Left cardiac atrium (tissue), 4 donors: Measurements from ENCODE around the gene CLDN6. TPM values are rescaled to one million over a fixed set of nuclear protein-coding genes. Genes with fewer than 3 reads are reported as not detected.
A peak's percentile ranks its signal among the peaks of the same experiment; 100 is the strongest.

Experiments
- ATAC-seq, 2 donors: fragments of 200-7000 bp; cut with Tn5 transposase; one replicate each; pipeline ENCODE4 v1.9.1; 2020; ENCODE audit warnings: mild to moderate bottlenecking in 2 of 2, moderate library complexity in 2 of 2
- DNase-seq: peaks from one replicate; pipeline ENCODE4 v3.0.0-alpha.2; 2020
- intact Hi-C, 2 donors: fragments of 100-400 bp; cut with DNase I; formaldehyde crosslinking; loops; one replicate each; pipeline versions ENCODE4 v1.14.1 to v1.15.1; 2022 to 2023
- total RNA-seq, 2 donors: library from RNA; stranded (reverse); fragmentation: NEBNext Ultra II Directional; extraction: Animal tissue kit (Norgen Biotek cat#: 25700); gene quantifications; one replicate each; pipeline ENCODE4 v1.2.1, GENCODE V29; 2021
- donor health status: DM: no; HTN: yes; CAD: no.
- donor health status: DM: no; HTN: yes; CAD: no; lungs with severe emphysema.
- donor health status: DM: yes; HTN: yes; CAD: no.
- donor health status: Dilated cardiomyopathy.

Gene CLDN6
- total RNA-seq, 2 donors from 2014 or later = not detected

DNA sequence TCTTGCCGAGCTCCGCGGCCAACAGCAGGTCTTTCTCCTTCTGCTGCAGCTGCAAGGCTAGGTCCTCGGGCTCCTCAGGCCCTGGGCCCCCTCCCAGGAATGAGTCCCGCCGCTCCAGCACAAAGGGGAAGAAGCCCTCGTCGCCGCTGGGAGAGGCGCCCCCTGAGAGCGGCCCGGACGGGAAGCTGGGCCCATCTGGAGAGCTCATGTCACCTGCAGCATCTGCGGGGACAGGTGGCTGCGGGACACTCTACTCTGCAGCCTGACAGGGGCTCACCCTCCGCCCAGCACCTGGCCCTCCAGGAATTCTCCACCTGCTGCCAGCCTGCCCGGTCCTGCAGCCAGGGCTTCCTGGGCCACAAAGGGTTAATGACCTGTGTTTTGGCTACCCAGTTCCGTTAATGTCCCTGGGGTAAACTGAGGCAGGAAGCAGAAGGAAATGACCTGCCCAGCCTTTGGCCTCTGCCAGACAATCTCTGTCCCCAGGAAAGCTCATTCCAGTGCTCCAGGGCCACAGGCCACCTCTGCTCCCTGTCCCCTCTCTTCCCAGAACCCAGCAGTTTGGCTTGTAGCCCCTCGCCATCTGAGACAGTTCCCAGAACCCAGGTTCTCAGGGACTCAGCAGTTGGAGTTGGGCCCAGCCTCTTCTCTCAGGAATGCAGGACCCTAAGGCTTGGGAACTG, 17.4 kb upstream of the CLDN6 start:
- ATAC-seq (no peak), DNase-seq (no peak)
- intact Hi-C loops = no loop called here

DNA sequence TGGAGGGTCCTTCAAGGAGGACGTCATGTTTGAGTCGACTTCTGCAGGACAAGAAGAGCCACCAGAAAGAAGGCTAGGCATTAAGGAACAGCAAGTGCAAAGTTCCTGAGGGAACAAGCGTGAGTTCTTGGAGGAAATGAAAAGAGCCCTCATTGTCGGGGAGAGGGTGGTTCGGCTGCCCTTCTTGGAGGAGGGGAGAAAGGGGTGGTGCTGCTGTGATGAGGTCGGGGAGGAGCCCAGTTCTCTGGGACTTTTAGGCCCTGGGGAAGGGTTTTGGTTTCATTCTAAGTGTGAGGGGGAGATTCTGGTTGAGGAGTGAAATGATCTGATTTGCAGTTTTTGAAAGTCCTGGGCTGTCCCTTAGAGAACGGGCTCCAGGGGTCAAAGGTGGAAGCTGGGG, 14.6 kb upstream of the CLDN6 start:
- DNase-seq (no peak), ATAC-seq (no peak)
- intact Hi-C loops = no loop called here

DNA sequence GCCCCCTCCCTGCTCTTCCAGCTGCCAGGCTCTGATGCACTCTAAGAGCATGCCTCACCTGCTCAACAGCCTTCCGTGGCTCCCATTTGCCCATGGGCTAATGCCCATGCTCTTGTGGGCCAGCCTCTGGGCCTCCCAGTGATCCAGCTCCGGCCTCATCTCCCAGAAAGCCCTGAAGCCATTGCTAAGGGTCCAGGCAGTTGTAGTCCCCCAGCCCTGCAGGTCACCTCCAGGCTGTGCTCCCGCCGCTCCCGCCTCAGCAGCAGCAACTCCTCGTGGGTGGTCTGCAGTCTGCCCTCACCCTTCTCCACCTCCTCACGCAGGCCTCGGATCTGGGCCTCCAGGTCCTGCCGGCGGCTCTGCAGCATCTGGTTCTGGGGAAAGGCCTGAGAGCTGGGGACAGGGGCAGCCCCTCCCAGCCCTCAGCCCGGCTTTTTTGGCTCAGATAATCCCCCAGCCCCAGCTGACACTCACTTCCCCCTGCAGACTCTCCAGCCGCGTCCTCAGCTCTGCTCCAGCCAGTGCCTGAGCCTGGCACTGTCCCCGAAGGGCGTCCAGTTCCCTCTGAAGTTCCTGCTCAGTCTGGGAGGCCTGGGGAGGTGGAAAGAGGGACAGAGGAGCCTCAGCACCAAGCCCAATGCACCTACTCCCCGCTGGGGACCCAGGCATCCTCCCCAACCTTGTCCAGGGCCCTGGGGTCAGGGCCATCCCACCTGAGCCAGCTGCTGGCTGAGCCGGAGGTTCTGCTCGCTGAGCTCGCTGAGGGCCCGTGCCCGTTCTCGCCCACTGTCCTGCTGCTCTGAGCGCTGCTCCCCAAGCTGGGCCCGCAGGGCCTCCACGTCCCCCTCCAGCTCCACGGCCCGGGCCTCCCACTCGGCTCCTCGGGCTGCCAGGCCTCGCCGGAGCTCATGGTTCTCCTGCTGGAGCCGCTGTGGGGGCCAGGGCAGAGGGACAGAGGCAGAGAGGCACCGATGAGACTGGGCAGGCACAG, 12.5 kb upstream of the CLDN6 start:
- DNase-seq (no peak), ATAC-seq (no peak)
- intact Hi-C loops = no loop called here

DNA sequence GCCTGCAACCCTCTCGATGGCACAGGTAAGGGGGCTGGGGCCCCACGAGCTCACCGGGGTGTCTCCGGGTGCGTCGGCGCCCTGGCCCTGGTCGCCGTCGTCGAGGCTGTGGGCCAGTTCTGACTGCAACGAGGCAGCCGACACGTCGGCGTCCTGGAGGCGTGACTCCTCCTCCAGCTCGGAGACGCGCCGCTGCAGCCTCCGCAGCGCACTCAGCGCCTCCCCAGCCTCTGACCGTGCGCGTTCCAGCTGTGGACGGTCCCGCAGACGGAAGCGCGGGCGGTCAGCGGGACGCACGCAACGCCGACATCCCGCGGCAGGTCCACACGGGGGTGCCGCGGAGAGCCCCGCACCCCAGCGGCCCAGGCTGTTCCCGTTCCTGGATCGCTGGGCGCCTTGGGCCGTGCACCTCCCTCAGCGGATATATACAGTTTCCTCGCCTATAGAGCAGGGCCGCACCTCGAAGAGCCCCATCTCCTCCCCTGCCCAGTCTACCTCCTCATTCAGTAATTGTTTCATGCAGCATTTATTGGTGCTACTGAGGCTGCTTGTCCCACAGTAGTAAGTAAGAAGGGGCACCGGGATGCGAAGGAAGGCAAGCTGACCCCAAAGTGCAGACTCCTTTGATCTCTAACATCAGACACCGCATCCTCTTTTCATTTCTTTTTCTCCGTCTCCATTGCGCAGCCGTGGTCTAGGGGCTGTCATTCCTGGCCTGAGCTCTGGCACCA, 11.7 kb upstream of the CLDN6 start:
- intact Hi-C loops = loop anchor here in 1 of 2 donors (5.0 kb wide), 1 partner anchor 103 kb away; no protein-coding TSS in a partner anchor
- DNase-seq = no peak
- ATAC-seq = peak in 1 of 2 donors; percentile 28

DNA sequence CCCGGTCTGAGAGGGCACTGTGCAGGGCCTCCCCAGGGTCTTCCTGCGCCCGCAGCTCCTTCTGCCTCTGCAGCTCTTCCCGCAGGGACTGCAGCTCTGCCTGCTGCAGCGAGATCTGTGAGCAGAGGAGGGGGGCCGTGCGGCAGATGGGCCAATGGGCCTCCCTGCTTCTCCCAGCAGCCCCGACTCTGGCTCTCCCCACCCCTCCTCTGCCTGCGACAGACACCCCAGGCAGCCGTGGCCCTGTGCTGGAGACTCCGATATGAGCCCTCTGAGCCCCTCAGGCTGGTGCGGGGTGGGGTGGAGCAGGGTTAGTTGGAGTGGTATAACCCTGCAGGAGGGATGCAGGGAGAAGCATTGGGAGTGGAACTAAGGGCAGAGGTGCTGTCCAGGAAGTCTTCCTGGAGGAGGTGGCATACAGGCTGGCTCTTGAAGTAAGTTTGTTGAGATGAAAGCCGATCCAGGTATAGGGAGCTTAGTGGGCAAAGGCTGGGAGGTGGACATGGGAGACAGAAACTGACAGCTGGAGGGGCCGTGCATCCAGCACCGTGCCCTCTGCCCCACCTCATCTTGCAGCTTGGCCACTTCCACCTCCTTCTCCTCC, 10.8 kb upstream of the CLDN6 start:
- ATAC-seq (no peak), DNase-seq (no peak)
- intact Hi-C loops = loop anchor here in 1 of 2 donors (5.0 kb wide), 1 partner anchor 103 kb away; no protein-coding TSS in a partner anchor

DNA sequence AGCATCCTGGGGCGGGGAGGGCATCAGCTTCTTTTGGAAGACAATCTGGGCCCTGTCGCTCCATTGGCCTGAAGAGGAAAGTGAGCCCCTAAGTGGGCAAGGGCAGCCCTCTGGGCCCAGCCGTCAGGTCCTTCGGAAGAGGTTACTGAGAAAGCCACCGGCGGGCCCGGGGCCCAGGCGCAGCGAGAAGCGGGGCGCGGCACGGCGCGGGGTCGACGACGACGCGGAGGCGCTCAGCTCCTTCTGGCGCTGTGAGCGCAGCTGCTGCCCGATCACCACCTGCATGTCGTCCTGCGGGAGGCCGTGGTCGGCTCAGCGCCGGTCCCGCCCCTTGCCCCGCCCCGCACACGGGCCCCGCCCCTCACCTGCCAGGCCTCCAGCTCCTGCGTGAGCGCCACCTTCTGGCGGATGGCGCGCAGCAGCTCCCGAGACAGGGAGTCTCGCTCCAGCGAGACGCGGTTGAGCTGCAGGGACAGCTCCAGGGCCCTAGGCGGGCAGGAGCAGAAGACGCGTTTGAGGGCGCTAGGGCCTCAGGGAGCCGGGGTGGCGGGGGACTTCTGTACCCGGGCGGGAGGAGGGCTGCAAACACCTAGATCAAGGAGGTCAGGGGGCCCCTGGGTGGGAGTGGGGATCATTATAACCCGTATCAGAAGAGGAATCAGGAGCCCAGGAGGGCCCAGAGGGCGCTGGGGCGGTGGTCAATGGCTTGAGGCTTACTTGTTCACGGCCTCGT, 10.2 kb upstream of the CLDN6 start:
- ATAC-seq (peak; percentile 26 to 27), DNase-seq (peak; percentile 80)
- intact Hi-C loops = loop anchor here in 1 of 2 donors (5.0 kb wide), 1 partner anchor 104 kb away; no protein-coding TSS in a partner anchor

DNA sequence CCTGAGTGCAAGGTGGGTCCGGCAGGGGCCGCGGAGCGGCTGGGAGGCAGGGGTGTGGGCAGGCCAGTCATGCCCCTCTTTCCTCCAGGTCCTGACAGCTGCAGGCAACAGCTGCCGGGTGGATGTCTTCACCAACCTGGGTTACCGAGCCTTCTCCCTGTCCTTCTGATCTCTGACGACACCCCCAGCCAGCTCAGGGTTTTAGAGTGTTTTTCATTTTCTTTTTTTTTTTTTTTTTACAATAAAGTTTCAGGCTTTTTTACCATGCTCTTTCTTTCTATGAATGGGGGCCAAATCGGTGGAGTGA, 9.5 kb upstream of the CLDN6 start:
- intact Hi-C loops = loop anchor here in 1 of 2 donors (5.0 kb wide), 1 partner anchor 105 kb away; no protein-coding TSS in a partner anchor
- ATAC-seq = no peak
- no peak for DNase-seq

DNA sequence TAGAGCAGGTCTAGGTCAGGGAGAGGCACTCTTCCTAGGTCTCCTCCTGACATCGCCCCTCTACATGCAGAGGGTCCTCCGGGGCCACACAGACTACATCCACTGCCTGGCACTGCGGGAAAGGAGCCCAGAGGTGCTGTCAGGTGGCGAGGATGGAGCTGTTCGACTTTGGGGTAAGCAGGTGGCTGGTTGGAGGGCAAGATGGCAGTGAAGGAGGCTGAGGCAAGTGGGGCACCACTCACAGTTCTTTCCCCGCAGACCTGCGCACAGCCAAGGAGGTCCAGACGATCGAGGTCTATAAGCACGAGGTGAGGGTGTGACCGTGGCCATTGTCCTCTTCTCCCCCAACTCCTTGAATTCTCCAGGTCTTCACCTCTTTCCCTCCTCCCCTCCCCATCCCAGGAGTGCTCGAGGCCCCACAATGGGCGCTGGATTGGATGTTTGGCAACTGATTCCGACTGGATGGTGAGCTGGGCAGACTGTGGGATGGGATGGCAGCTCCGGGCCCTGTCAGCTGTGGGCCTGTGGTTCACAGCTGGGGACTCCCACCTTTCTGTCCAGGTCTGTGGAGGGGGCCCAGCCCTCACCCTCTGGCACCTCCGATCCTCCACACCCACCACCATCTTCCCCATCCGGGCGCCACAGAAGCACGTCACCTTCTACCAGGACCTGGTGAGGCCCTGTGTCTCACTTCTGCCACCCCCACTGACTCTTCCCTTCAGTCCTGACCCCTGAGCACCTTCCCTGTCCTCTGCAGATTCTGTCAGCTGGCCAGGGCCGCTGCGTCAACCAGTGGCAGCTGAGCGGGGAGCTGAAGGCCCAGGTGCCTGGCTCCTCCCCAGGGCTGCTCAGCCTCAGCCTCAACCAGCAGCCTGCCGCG, 8.9 kb upstream of the CLDN6 start:
- intact Hi-C loops = loop anchor here in 1 of 2 donors (5.0 kb wide), 1 partner anchor 105 kb away; no protein-coding TSS in a partner anchor
- no peak for DNase-seq
- ATAC-seq = no peak

DNA sequence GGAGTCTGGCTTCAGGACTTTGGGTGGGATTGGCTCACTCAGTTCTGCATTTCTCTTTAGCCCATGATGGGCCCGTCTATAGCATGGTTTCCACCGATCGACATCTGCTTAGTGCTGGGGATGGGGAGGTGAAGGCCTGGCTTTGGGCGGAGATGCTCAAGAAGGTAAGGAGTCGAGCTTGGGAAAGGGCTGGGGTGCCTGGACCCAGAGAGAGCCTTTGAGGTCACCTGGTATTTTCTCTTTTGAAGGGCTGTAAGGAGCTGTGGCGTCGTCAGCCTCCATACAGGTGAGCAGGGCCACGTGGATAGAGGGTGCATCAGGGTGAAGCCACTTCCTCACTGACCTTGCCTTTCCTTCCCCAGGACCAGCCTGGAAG, 8.0 kb upstream of the CLDN6 start:
- DNase-seq (no peak), ATAC-seq (no peak)
- intact Hi-C loops = loop anchor here in 1 of 2 donors (5.0 kb wide), 1 partner anchor 106 kb away; no protein-coding TSS in a partner anchor

DNA sequence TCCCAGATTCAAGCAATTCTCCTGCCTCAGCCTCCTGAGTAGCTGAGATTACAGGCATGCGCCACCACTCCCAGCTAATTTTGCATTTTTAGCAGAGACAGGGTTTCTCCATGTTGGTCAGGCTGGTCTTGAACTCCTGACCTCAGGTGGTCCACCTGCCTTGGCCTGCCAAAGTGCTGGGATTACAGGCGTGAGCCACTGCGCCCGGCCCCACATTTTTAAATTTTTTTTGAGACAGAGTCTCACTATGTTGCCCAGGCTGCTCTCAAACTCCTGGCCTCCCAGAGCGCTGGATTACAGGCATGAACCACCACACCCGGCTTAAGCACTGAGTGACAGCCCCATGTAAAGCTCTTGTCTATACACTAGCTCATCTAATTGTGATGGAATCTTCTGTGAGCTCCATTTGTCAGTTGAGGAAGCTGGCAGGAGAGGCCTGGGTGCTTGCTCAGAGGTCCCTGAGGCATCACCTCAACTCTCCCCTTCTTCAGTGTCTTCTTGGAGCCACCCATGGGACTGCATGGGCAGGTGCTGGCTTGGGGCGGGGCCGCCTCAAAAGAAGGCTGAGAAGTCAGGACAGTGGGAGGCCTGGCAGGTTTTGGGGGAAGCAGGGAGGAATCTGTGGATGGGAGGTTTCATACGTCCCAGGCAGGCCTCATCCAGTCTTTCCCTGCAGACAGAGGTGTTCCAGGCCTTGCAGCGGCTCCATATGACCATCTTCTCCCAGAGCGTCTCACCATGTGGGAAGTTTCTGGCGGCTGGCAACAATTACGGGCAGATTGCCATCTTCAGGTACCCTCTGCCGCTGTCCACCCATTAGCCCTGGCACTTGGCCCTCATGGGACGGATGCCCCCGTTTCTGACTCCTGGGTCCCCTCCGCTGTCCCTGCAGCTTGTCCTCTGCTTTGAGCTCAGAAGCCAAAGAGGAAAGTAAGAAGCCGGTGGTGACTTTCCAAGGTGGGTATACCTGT, 7.3 kb upstream of the CLDN6 start:
- ATAC-seq (no peak), DNase-seq (no peak)
- intact Hi-C loops = loop anchor here in 1 of 2 donors (5.0 kb wide), 1 partner anchor 107 kb away; no protein-coding TSS in a partner anchor

DNA sequence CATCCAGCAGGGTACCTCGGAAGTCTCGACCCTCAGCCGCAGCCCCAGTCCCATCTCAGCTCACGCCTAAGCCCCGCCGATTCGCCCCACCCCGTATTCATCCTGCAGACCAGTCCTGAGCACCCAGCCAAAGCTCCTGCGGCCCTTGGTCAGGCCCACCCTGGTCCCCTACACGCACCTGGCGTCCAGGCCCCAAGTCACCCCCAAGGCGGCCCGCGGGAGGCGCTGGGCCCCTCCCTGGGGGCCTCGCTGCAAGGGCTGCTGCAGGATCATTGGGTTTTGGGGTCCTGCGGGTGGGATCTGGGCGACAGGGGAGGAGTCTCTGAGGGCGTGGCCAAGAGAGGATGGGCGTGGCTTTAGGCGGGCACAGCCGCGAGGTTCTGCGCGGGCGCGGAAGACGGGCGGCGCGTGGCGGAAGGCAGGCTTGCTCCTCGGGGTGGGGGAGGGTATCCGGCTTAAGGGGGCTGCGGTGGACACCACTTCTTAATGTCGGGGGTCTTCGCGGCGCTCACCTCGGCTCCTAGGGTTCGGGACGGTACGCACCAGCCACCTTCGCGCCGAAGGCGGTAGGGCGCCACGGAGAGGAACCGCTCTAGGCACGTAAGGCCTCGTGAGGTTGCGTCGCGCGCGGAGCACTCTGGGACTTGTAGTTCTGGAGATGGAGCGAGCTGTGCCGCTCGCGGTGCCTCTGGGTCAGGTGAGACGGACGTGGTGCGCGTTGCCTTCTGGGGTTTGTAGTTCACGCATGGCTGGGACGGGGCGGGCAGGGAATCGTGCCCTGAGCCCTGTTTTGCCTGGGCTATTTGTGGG, 5.9 kb upstream of the CLDN6 start, which contains the start of the genes HCFC1R1 and THOC6:
Gene HCFC1R1 (minus strand): TSS at position 274 of the 810 bp plus-strand sequence. CDS start 1 bp downstream, at position 273.
Gene THOC6 (plus strand): TSS at position 367 of the 810 bp plus-strand sequence. CDS start 292 bp downstream, at position 659.
- peak; percentile 98 for DNase-seq
- intact Hi-C loops = no loop called here

DNA sequence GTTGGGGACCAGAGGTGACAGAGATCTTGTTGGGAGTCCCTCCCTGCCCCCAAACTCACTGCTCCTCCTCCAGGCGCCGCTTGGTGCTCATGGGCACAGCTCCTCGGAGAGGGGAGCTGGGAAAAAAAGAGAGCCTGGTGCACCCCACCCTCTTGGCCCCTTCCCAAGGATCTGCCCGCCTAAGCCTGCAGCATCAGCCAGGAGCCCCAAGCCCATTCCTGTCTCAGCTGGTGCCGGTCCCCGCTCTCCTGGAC, 5.4 kb upstream of the CLDN6 start:
- ATAC-seq (peak; percentile 0 to 6), DNase-seq (peak; percentile 64)
- intact Hi-C loops = no loop called here

More for the DNA sequence above, 5.9 kb upstream of the CLDN6 start, which contains the start of the genes HCFC1R1 and THOC6:
- peak; percentile 62 to 81 for ATAC-seq

DNA sequence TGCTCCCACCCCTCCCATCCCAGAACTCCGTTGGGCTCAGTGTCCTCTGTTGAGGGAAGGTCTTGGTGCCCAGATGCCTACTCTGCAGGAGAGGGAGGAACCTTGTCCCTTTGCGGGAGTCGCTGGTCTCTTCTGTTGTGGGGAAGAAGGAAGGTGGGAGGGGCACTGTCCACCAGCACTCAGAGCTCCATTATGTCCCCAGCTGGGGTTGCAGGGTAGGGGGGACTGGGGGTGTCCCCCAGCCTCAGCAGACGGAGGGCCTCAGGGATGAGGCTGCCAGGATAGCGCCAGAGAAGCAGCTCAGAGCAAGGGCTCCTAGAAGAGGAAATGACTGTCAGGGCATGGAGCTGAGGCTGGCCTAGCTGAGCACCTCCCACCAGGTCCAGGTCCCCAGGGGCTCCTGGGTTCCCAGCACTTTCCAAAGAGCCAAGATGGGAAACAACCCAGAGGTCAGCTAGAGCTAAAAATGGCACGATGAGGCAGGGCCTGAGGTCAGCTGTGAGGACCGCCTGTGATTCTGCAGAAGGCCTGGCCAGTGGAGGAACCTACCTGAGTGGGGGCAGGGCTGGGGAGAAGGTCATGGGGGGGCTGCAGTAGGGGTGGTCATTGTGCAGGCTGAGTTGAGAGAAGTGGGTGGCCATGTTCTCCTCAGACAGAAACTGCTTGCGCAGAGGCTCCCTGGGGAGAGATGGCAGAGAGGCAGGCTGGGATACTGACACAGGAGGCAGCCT, 4.9 kb upstream of the CLDN6 start:
- ATAC-seq (peak in 1 of 2 donors; percentile 1), DNase-seq (no peak)
- intact Hi-C loops = no loop called here

DNA sequence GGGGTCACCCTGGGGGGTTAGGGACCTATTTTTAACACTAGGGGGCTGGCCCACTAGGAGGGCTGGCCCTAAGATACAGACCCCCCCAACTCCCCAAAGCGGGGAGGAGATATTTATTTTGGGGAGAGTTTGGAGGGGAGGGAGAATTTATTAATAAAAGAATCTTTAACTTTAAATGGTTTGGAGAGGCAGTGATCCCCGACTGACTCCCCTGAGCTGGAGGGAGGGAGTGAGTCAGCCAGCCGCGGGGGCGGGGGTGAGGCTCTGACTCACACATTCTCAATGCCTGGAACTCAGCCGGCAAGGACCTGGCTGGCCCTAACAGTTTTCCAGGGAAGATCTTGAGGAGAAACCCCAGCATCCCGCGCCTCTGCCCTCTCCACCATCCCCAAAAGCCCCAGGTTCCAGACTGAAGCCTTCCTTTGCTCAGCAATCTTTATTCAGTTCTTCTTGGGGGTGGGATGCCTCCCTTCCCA, 4.3 kb upstream of the CLDN6 start:
- DNase-seq (peak; percentile 93), ATAC-seq (peak; percentile 34 to 54)
- intact Hi-C loops = no loop called here
